Natural killer cell (primary cell): ENCODE data around the gene SDC4. TPM values are rescaled to one million over a fixed set of nuclear protein-coding genes. Genes with fewer than 3 reads are reported as not detected.

ENCODE experiments used
- ATAC-seq, 3 donors: fragments of 150-1000 bp in 2 of 3; fragments of 200-7000 bp in 1 of 3; cut with Tn5 transposase; 1 replicate in 1 of 3; 2 replicates in 2 of 3; pipeline ENCODE4 v1.10.0; 2021; ENCODE audit warnings: mild to moderate bottlenecking in 2 of 3, moderate library complexity in 2 of 3
- DNase-seq, 2 donors: peaks; one replicate each; pipeline versions ENCODE4 v3.0.0 to v3.0.0-alpha.2; 2013 to 2021; ENCODE audit warnings: mixed read lengths in 1 of 2
- H3K27ac ChIP-seq: one replicate; pipeline ENCODE4 v1.5.1; 2013; ENCODE audit warnings: mild to moderate bottlenecking, low read length
- H3K27me3 ChIP-seq: one replicate; pipeline ENCODE4 v1.6.1; 2013; ENCODE audit warnings: low read length; ENCODE audit not compliant: control insufficient read depth, insufficient read depth
- H3K36me3 ChIP-seq: one replicate; pipeline ENCODE4 v1.6.1; 2013; ENCODE audit warnings: low read length; ENCODE audit not compliant: control insufficient read depth, insufficient read depth
- H3K4me1 ChIP-seq: one replicate; pipeline ENCODE4 v1.6.1; 2013; ENCODE audit warnings: low read length; ENCODE audit not compliant: control insufficient read depth, insufficient read depth
- H3K4me3 ChIP-seq: one replicate; pipeline ENCODE4 v1.5.1; 2013; ENCODE audit warnings: low read length
- H3K9me3 ChIP-seq: one replicate; pipeline ENCODE4 v1.6.1; 2013; ENCODE audit warnings: low read length; ENCODE audit not compliant: control insufficient read depth, insufficient read depth
- H3K27ac Mint-ChIP-seq, 2 donors: one replicate each; pipeline ENCODE4 v1.8.0; 2022; ENCODE audit warnings: mild to moderate bottlenecking in 2 of 2, mixed read lengths in 2 of 2, moderate library complexity in 1 of 2
- H3K27me3 Mint-ChIP-seq, 2 donors: one replicate each; pipeline ENCODE4 v1.8.0; 2022; ENCODE audit warnings: low read depth in 2 of 2, mixed read lengths in 2 of 2
- H3K36me3 Mint-ChIP-seq: one replicate; pipeline ENCODE4 v1.8.0; 2022; ENCODE audit warnings: mixed read lengths
- H3K4me1 Mint-ChIP-seq, 2 donors: one replicate each; pipeline ENCODE4 v1.8.0; 2022; ENCODE audit warnings: mixed read lengths in 2 of 2
- H3K4me3 Mint-ChIP-seq: one replicate; pipeline ENCODE4 v1.8.0; 2022; ENCODE audit warnings: mild to moderate bottlenecking, moderate library complexity, mixed read lengths
- H3K9me3 Mint-ChIP-seq, 2 donors: one replicate each; pipeline ENCODE4 v1.8.0; 2022; ENCODE audit warnings: mixed read lengths in 2 of 2
- WGBS: methylation state at CpG from one replicate; pipeline ENCODE4 v1.1.7; 2013; ENCODE audit warnings: missing lambda C conversion rate; ENCODE audit not compliant: insufficient coverage; 5-methylcytosine and 5-hydroxymethylcytosine counted together
- intact Hi-C: fragments of 100-400 bp; cut with micrococcal nuclease; formaldehyde crosslinking; loops from one replicate; pipeline ENCODE4 v1.14.2; 2022
- total RNA-seq, 4 donors: library from RNA; stranded (reverse); fragments of 120-200 nt in 1 of 4; gene quantifications; one replicate each; pipeline versions ENCODE4 v1.2.3 to v1.2.4, GENCODE V29; 2013 to 2022
- TF ChIP-seq, protein P1 (sequence below): fragments of 200-600 bp; IDR thresholded peaks from one replicate; pipeline ENCODE4 v1.8.0; 2022; ENCODE audit warnings: antibody characterized with exemption

SDC4 gene
- total RNA-seq, 3 donors from 2014 or later (not counting 1 experiment from before 2014, with no cell fraction given): 0.45 to 1.8 (median 1.5) TPM

GRCh38 chr20:45275338-45275737 lies 72.9 kb downstream of the SDC4 start:
- no peaks in the 10 kb centered on the region for H3K9me3 Mint-ChIP-seq
- peaks cover 32 to 82% of the 10 kb centered on the region in 2 donors for H3K27me3 Mint-ChIP-seq
- no peaks in the 10 kb centered on the region for H3K4me1 Mint-ChIP-seq
- Histone ChIP-seq H3K36me3 (no peaks in the 10 kb centered on the region), H3K4me1 (no peaks in the 10 kb centered on the region), H3K4me3 (no peak overlapping the region), H3K9me3 (no peaks in the 10 kb centered on the region), H3K27ac (no peak overlapping the region), H3K27me3 (no peaks in the 10 kb centered on the region)
- H3K4me3 Mint-ChIP-seq: no peak overlapping the region
- no peak overlapping the region for H3K27ac Mint-ChIP-seq
- WGBS: 89% methylated on average over 2 of the region's 3 CpGs
- DNase-seq: no peak
- ATAC-seq: no peak
- no peaks in the 10 kb centered on the region for H3K36me3 Mint-ChIP-seq
- TF ChIP-seq, protein P1, sequence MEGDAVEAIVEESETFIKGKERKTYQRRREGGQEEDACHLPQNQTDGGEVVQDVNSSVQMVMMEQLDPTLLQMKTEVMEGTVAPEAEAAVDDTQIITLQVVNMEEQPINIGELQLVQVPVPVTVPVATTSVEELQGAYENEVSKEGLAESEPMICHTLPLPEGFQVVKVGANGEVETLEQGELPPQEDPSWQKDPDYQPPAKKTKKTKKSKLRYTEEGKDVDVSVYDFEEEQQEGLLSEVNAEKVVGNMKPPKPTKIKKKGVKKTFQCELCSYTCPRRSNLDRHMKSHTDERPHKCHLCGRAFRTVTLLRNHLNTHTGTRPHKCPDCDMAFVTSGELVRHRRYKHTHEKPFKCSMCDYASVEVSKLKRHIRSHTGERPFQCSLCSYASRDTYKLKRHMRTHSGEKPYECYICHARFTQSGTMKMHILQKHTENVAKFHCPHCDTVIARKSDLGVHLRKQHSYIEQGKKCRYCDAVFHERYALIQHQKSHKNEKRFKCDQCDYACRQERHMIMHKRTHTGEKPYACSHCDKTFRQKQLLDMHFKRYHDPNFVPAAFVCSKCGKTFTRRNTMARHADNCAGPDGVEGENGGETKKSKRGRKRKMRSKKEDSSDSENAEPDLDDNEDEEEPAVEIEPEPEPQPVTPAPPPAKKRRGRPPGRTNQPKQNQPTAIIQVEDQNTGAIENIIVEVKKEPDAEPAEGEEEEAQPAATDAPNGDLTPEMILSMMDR: no peak
- intact Hi-C loops: no loop called here

Other genes starting within 250 kb of the SDC4 start
- not detected for gene KCNS1, start 247.3 kb downstream of the SDC4 start, total RNA-seq
- gene WFDC5, start 233.2 kb downstream of the SDC4 start, total RNA-seq: not detected
- gene WFDC12, start 224.0 kb downstream of the SDC4 start, total RNA-seq: not detected
- gene PI3, start 173.5 kb downstream of the SDC4 start, total RNA-seq: 1 to 10 TPM in 1 of 3 donors, not detected in 2; 2.4 TPM
- gene SEMG1, start 141.4 kb downstream of the SDC4 start, total RNA-seq: not detected
- gene SEMG2, start 127.1 kb downstream of the SDC4 start, total RNA-seq: not detected
- gene SLPI, start 93.9 kb downstream of the SDC4 start, total RNA-seq: under 1 TPM in 1 of 3 donors, not detected in 2; 0.90 TPM
- not detected for gene RBPJL, start 41.6 kb downstream of the SDC4 start, total RNA-seq
- gene MATN4, start 40.1 kb downstream of the SDC4 start, total RNA-seq: not detected
- 10 to 100 TPM; 73.8 to 77.4 (median 74.0) TPM for gene SYS1, start 14.7 kb upstream of the SDC4 start, total RNA-seq
- under 1 TPM in 1 of 3 donors, not detected in 2; 0.14 TPM for gene TP53TG5, start 29.9 kb upstream of the SDC4 start, total RNA-seq
- gene DBNDD2, start 59.9 kb upstream of the SDC4 start, total RNA-seq: 10 to 100 TPM; 13.0 to 14.7 (median 13.3) TPM
- gene PIGT, start 67.7 kb upstream of the SDC4 start, total RNA-seq: 100 to 1,000 TPM; 173 to 190 (median 187) TPM
- gene WFDC2, start 121.3 kb upstream of the SDC4 start, total RNA-seq: not detected
- gene SPINT3, start 167.2 kb upstream of the SDC4 start, total RNA-seq: not detected
- gene WFDC6, start 191.1 kb upstream of the SDC4 start, total RNA-seq: not detected
- gene EPPIN, start 199.0 kb upstream of the SDC4 start, total RNA-seq: not detected
- not detected for gene WFDC8, start 230.9 kb upstream of the SDC4 start, total RNA-seq